GM23338 (cell line): Measurements from ENCODE around the gene CORO1C. TPM values are rescaled to one million over a fixed set of nuclear protein-coding genes. Genes with fewer than 3 reads are reported as not detected.

Experiments used
- ATAC-seq: fragments of 200-7000 bp; cut with Tn5 transposase; 3 replicates; pipeline ENCODE4 v1.9.1; 2020
- DNase-seq: peaks from one replicate; pipeline ENCODE4 v3.0.0-alpha.2; 2015; ENCODE audit warnings: low spot score
- H2AFZ ChIP-seq: fragments of 200-600 bp; sonication (generic); 2 replicates; pipeline ENCODE4 v1.8.0; 2016; ENCODE audit warnings: antibody characterized with exemption, mild to moderate bottlenecking, moderate library complexity
- H3F3A ChIP-seq: fragments of 200-600 bp; sonication (generic); replicated peaks from 2 replicates; pipeline ENCODE4 v1.8.0; 2017; ENCODE audit warnings: antibody characterized with exemption, mixed run types, low read depth
- H3K27ac ChIP-seq: fragments of 200-600 bp; sonication (generic); 2 replicates; pipeline ENCODE4 v1.6.1; 2016; ENCODE audit warnings: low read depth
- H3K27me3 ChIP-seq: fragments of 200-600 bp; sonication (generic); 2 replicates; pipeline ENCODE4 v1.8.0; 2016; ENCODE audit warnings: mild to moderate bottlenecking, mixed run types, moderate library complexity; ENCODE audit not compliant: insufficient read depth
- H3K36me3 ChIP-seq: fragments of 200-600 bp; sonication (generic); 2 replicates; pipeline ENCODE4 v1.8.0; 2016; ENCODE audit warnings: mild to moderate bottlenecking; ENCODE audit not compliant: insufficient read depth
- H3K4me1 ChIP-seq: fragments of 200-600 bp; sonication (generic); 2 replicates; pipeline ENCODE4 v1.8.0; 2016; ENCODE audit warnings: mild to moderate bottlenecking, moderate library complexity; ENCODE audit not compliant: insufficient read depth
- H3K4me2 ChIP-seq: fragments of 200-600 bp; sonication (generic); 2 replicates; pipeline ENCODE4 v1.7.1; 2017; ENCODE audit warnings: mixed run types
- H3K4me3 ChIP-seq: fragments of 200-600 bp; sonication (generic); 2 replicates; pipeline ENCODE4 v1.6.1; 2016; ENCODE audit warnings: mixed run types
- H3K79me2 ChIP-seq: fragments of 200-600 bp; sonication (generic); replicated peaks from 2 replicates; pipeline ENCODE4 v1.8.0; 2017; ENCODE audit warnings: mild to moderate bottlenecking; ENCODE audit not compliant: insufficient read depth
- H3K9me2 ChIP-seq: fragments of 200-600 bp; sonication (generic); 2 replicates; pipeline ENCODE4 v1.8.0; 2017; ENCODE audit not compliant: insufficient read depth
- H4K20me1 ChIP-seq: fragments of 200-600 bp; sonication (generic); replicated peaks from 2 replicates; pipeline ENCODE4 v1.8.0; 2017; ENCODE audit warnings: mild to moderate bottlenecking; ENCODE audit not compliant: insufficient read depth
- H3K27ac Mint-ChIP-seq: 2 replicates; pipeline ENCODE4 v1.8.0; 2020; ENCODE audit warnings: inconsistent platforms, mild to moderate bottlenecking, moderate library complexity, mixed read lengths
- H3K27me3 Mint-ChIP-seq: 3 replicates; pipeline ENCODE4 v1.8.0; 2022; ENCODE audit warnings: low read depth, mild to moderate bottlenecking, moderate library complexity, mixed read lengths, inconsistent platforms; ENCODE audit not compliant: insufficient read depth, poor library complexity
- H3K36me3 Mint-ChIP-seq: 3 replicates; pipeline ENCODE4 v1.8.0; 2021; ENCODE audit warnings: low read depth, mild to moderate bottlenecking, inconsistent platforms, moderate library complexity, mixed read lengths
- H3K4me1 Mint-ChIP-seq: 3 replicates; pipeline ENCODE4 v1.8.0; 2020; ENCODE audit warnings: mild to moderate bottlenecking, inconsistent platforms, mixed read lengths
- H3K4me3 Mint-ChIP-seq: 3 replicates; pipeline ENCODE4 v1.8.0; 2021; ENCODE audit warnings: moderate library complexity, mild to moderate bottlenecking, inconsistent platforms, mixed read lengths
- H3K9me3 Mint-ChIP-seq: 3 replicates; pipeline ENCODE4 v1.8.0; 2020; ENCODE audit warnings: moderate library complexity, mild to moderate bottlenecking, inconsistent platforms, mixed read lengths
- CREB1 ChIP-seq: fragments of 250-450 bp; sonication (Bioruptor Pico); IDR thresholded peaks from 2 replicates; pipeline ENCODE4 v1.5.0; 2020; ENCODE audit warnings: low read depth, mild to moderate bottlenecking, moderate library complexity
- EZH2phosphoT487 ChIP-seq: fragments of 200-600 bp; sonication (generic); IDR thresholded peaks from one replicate; pipeline ENCODE4 v1.8.1; 2018; ENCODE audit warnings: antibody characterized with exemption; ENCODE audit not compliant: unreplicated experiment
- JUNB ChIP-seq: IDR thresholded peaks from one replicate; pipeline ENCODE4 v1.6.1; 2016; ENCODE audit warnings: antibody characterized with exemption; ENCODE audit not compliant: unreplicated experiment
- POLR2AphosphoS5 ChIP-seq: IDR thresholded peaks from 2 replicates; pipeline ENCODE4 v1.6.1; 2016; ENCODE audit warnings: antibody characterized with exemption, low read depth
- STAT1 ChIP-seq: IDR thresholded peaks from one replicate; pipeline ENCODE4 v1.6.1; 2016; ENCODE audit warnings: antibody characterized with exemption; ENCODE audit not compliant: unreplicated experiment
- ZNF114 ChIP-seq: fragments of 250-450 bp; sonication (Bioruptor Pico); IDR thresholded peaks from 2 replicates; pipeline ENCODE4 v1.5.0; 2020; ENCODE audit warnings: mild to moderate bottlenecking, moderate library complexity
- ZNF331 ChIP-seq: fragments of 250-450 bp; sonication (Bioruptor Pico); IDR thresholded peaks from 2 replicates; pipeline ENCODE4 v1.5.0; 2020; ENCODE audit warnings: low read depth, mild to moderate bottlenecking, moderate library complexity
- polyA plus RNA-seq: library from polyadenylated mRNA; unstranded; fragments of >200 nt; fragmentation: Nextera tagmentation; extraction: Ambion mirVana; gene quantifications from 2 replicates; pipeline ENCODE4 v1.2.1, GENCODE V29; 2016
- total RNA-seq: library from RNA; depleted of rRNA; stranded (reverse); fragments of >200 nt; shearing (Covaris generic); gene quantifications from 2 replicates; pipeline ENCODE4 v1.2.3, GENCODE V29; 2014
- TF ChIP-seq, protein P1 (sequence below), 2 experiments: fragments of 200-600 bp in 1 of 2; sonication (generic) in 1 of 2; conservative IDR thresholded peaks; 2 replicates each; pipeline versions ENCODE4 v1.5.1 to v1.6.1; 2016 to 2017; ENCODE audit warnings: antibody characterized with exemption in 2 of 2, low read depth in 2 of 2, mild to moderate bottlenecking in 2 of 2, moderate library complexity in 1 of 2
- TF ChIP-seq, protein P2 (sequence below): IDR thresholded peaks from 2 replicates; pipeline ENCODE4 v1.6.1; 2016; ENCODE audit warnings: antibody characterized with exemption
- TF ChIP-seq, protein P3 (sequence below): IDR thresholded peaks from one replicate; pipeline ENCODE4 v1.6.1; 2018; ENCODE audit warnings: antibody characterized with exemption; ENCODE audit not compliant: unreplicated experiment

CORO1C gene
- total and polyA plus RNA-seq, 2 experiments from 2014 or later, result 59.2 to 89.5 TPM

DNA sequence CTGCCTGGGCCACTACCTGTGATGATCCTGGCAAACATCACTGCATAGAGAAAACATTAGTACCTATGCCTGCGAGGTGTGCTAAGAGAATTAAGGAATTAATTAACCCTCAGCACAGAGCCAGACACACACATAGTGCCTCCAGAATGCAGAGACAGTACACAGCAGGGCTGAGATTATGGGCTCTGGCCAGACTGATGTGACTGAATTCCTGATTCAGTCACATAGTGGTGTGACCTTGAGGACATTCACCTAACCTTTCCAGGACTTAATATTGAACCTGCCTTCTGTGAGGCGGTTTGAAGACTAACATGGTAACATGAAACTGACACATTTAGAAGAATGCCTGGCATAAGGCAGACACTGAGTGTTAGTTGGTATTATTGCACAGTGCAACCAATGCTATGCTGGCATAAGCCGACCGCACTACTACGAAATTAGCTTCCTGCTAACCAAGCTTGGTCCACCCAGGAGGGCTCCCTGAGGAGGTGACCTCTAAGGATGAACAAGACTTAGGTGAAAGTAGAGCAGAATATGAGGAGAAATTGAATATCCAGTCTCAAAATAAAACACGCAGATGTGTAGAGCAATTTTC is 65.6 kb downstream of the CORO1C start:
- Histone ChIP-seq H4K20me1 (peaks cover 6% of the 10 kb centered on the region), H3K36me3 (no peaks in the 10 kb centered on the region), H3K27ac (peak overlapping the region; percentile 24; the same call in 1 of the 2 replicates), H3K27me3 (no peaks in the 10 kb centered on the region), H2AFZ (no peak overlapping the region), H3F3A (no peaks in the 10 kb centered on the region), H3K4me1 (no peaks in the 10 kb centered on the region; the same call in 1 of the 2 replicates), H3K9me2 (no peaks in the 10 kb centered on the region), H3K4me2 (no peak overlapping the region), H3K79me2 (peaks cover 8% of the 10 kb centered on the region; the same call in 1 of the 2 replicates), H3K4me3 (no peak overlapping the region)
- Mint-ChIP-seq H3K9me3 (no peaks in the 10 kb centered on the region), H3K27ac (peak overlapping the region; percentile 73; the same call in 1 of the 2 replicates), H3K27me3 (peaks cover 7% of the 10 kb centered on the region), H3K36me3 (no peaks in the 10 kb centered on the region), H3K4me3 (no peak overlapping the region), H3K4me1 (peaks cover 26% of the 10 kb centered on the region)
- ATAC-seq (no peak), DNase-seq (no peak)
- TF ChIP-seq ZNF331, result no peak
- no peak for TF ChIP-seq POLR2AphosphoS5
- TF ChIP-seq, protein P1, sequence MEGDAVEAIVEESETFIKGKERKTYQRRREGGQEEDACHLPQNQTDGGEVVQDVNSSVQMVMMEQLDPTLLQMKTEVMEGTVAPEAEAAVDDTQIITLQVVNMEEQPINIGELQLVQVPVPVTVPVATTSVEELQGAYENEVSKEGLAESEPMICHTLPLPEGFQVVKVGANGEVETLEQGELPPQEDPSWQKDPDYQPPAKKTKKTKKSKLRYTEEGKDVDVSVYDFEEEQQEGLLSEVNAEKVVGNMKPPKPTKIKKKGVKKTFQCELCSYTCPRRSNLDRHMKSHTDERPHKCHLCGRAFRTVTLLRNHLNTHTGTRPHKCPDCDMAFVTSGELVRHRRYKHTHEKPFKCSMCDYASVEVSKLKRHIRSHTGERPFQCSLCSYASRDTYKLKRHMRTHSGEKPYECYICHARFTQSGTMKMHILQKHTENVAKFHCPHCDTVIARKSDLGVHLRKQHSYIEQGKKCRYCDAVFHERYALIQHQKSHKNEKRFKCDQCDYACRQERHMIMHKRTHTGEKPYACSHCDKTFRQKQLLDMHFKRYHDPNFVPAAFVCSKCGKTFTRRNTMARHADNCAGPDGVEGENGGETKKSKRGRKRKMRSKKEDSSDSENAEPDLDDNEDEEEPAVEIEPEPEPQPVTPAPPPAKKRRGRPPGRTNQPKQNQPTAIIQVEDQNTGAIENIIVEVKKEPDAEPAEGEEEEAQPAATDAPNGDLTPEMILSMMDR (conservative IDR thresholded peaks at IDR 0.05; ENCODE audit: low read depth in 2 of 2), result no peak
- TF ChIP-seq ZNF114 (CRISPR knock-in tag), result no peak
- TF ChIP-seq EZH2phosphoT487, result no peak
- TF ChIP-seq CREB1 (CRISPR knock-in tag), result no peak
- TF ChIP-seq STAT1, result no peak
- TF ChIP-seq, protein P2, sequence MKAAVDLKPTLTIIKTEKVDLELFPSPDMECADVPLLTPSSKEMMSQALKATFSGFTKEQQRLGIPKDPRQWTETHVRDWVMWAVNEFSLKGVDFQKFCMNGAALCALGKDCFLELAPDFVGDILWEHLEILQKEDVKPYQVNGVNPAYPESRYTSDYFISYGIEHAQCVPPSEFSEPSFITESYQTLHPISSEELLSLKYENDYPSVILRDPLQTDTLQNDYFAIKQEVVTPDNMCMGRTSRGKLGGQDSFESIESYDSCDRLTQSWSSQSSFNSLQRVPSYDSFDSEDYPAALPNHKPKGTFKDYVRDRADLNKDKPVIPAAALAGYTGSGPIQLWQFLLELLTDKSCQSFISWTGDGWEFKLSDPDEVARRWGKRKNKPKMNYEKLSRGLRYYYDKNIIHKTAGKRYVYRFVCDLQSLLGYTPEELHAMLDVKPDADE, result no peak
- TF ChIP-seq, protein P3, sequence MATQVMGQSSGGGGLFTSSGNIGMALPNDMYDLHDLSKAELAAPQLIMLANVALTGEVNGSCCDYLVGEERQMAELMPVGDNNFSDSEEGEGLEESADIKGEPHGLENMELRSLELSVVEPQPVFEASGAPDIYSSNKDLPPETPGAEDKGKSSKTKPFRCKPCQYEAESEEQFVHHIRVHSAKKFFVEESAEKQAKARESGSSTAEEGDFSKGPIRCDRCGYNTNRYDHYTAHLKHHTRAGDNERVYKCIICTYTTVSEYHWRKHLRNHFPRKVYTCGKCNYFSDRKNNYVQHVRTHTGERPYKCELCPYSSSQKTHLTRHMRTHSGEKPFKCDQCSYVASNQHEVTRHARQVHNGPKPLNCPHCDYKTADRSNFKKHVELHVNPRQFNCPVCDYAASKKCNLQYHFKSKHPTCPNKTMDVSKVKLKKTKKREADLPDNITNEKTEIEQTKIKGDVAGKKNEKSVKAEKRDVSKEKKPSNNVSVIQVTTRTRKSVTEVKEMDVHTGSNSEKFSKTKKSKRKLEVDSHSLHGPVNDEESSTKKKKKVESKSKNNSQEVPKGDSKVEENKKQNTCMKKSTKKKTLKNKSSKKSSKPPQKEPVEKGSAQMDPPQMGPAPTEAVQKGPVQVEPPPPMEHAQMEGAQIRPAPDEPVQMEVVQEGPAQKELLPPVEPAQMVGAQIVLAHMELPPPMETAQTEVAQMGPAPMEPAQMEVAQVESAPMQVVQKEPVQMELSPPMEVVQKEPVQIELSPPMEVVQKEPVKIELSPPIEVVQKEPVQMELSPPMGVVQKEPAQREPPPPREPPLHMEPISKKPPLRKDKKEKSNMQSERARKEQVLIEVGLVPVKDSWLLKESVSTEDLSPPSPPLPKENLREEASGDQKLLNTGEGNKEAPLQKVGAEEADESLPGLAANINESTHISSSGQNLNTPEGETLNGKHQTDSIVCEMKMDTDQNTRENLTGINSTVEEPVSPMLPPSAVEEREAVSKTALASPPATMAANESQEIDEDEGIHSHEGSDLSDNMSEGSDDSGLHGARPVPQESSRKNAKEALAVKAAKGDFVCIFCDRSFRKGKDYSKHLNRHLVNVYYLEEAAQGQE, result no peak
- no peak for TF ChIP-seq JUNB
